Keratinocyte (primary cell): Measurements from ENCODE around the gene PRIMA1. TPM values are rescaled to one million over a fixed set of nuclear protein-coding genes. Genes with fewer than 3 reads are reported as not detected.

Experiments
- DNase-seq: peaks from one replicate; pipeline ENCODE4 v3.0.0-alpha.2; 2011; ENCODE audit warnings: low read depth, missing footprints, low spot score
- FAIRE-seq: peaks from 2 replicates; lab custom pipeline; 2011; peaks lifted over from hg19 to GRCh38; lab: Jason Lieb, UNC
- H2AFZ ChIP-seq: 2 replicates; pipeline ENCODE4 v1.6.0; 2012; ENCODE audit warnings: low read length, control low read depth, inconsistent platforms; ENCODE audit not compliant: control insufficient read depth
- H3K27ac ChIP-seq: 2 replicates; pipeline ENCODE4 v1.5.1; 2011; ENCODE audit warnings: low read length; ENCODE audit not compliant: control insufficient read depth, insufficient read depth
- H3K27me3 ChIP-seq: 3 replicates; pipeline ENCODE4 v1.6.0; 2011; ENCODE audit warnings: low read length; ENCODE audit not compliant: control insufficient read depth, insufficient read depth; ENCODE audit errors: extremely low read depth
- H3K36me3 ChIP-seq, 2 experiments: 2 replicates in 1 of 2; 3 replicates in 1 of 2; pipeline ENCODE4 v1.5.1; 2011; ENCODE audit warnings: low read length in 2 of 2, mild to moderate bottlenecking in 1 of 2; ENCODE audit not compliant: control insufficient read depth in 2 of 2, insufficient read depth in 2 of 2; ENCODE audit errors: extremely low read depth in 1 of 2
- H3K4me1 ChIP-seq: 3 replicates; pipeline ENCODE4 v1.5.1; 2011; ENCODE audit warnings: low read length; ENCODE audit not compliant: control insufficient read depth, insufficient read depth; ENCODE audit errors: extremely low read depth
- H3K4me2 ChIP-seq: 3 replicates; pipeline ENCODE4 v1.6.0; 2011; ENCODE audit warnings: low read depth, low read length; ENCODE audit not compliant: control insufficient read depth, insufficient read depth; ENCODE audit errors: extremely low read depth
- H3K4me3 ChIP-seq, 3 experiments: fragments of 200-600 bp in 1 of 3; sonication (generic) in 1 of 3; 2 replicates in 2 of 3; 3 replicates in 1 of 3; pipeline ENCODE4 v1.5.1; 2011 to 2016; ENCODE audit warnings: low read length in 3 of 3, mild to moderate bottlenecking in 3 of 3, control low read depth in 2 of 3, inconsistent platforms in 1 of 3, low read depth in 1 of 3, mixed read lengths in 1 of 3, mixed run types in 1 of 3, moderate library complexity in 1 of 3; ENCODE audit not compliant: control insufficient read depth in 2 of 3, insufficient read depth in 2 of 3; ENCODE audit errors: extremely low read depth in 1 of 3
- H3K79me2 ChIP-seq: 2 replicates; pipeline ENCODE4 v1.6.0; 2012; ENCODE audit warnings: low read length; ENCODE audit not compliant: control insufficient read depth, insufficient read depth
- H3K9ac ChIP-seq: 3 replicates; pipeline ENCODE4 v1.6.0; 2011; ENCODE audit warnings: low read length; ENCODE audit not compliant: control insufficient read depth, insufficient read depth; ENCODE audit errors: extremely low read depth
- H3K9me1 ChIP-seq: 3 replicates; pipeline ENCODE4 v1.6.0; 2011; ENCODE audit warnings: low read length; ENCODE audit not compliant: control insufficient read depth, insufficient read depth; ENCODE audit errors: extremely low read depth
- H3K9me3 ChIP-seq: 2 replicates; pipeline ENCODE4 v1.5.1; 2012; ENCODE audit warnings: low read depth, low read length; ENCODE audit not compliant: control insufficient read depth
- H4K20me1 ChIP-seq: 3 replicates; pipeline ENCODE4 v1.6.0; 2011; ENCODE audit warnings: low read length; ENCODE audit not compliant: control insufficient read depth, insufficient read depth; ENCODE audit errors: extremely low read depth
- EZH2 ChIP-seq: IDR thresholded peaks from one replicate; pipeline ENCODE4 v1.6.1; 2012; ENCODE audit warnings: inconsistent platforms, mild to moderate bottlenecking, low read length, moderate library complexity
- dilution Hi-C: fragments of 300-500 bp; cut with MboI; formaldehyde crosslinking; loops from one replicate; pipeline ENCODE4 v1.7.0; 2020; ENCODE audit warnings: low sequenced_read_pairs; ENCODE audit not compliant: extremely low pct_ligation_motif_present
- polyA plus RNA-seq, 5 experiments: library from polyadenylated mRNA; depleted of rRNA in 3 of 5; stranded (reverse) in 3 of 5; stranded (forward) in 1 of 5; unstranded in 1 of 5; fragments of >200 nt; gene quantifications; 1 replicate in 1 of 5; 2 replicates in 3 of 5; 3 replicates in 1 of 5; pipeline versions ENCODE4 v1.2.1 to v1.2.3, GENCODE V29; 2011 to 2012; ENCODE audit warnings: missing spikeins in 2 of 5, low read depth in 1 of 5, low replicate concordance in 1 of 5
- TF ChIP-seq, protein P1 (sequence below), 3 experiments: IDR thresholded peaks in 1 of 3; conservative IDR thresholded peaks in 1 of 3; optimal IDR thresholded peaks in 1 of 3; 2 replicates in 2 of 3; 3 replicates in 1 of 3; pipeline versions ENCODE3 to v1.5.1; 2011; ENCODE audit warnings: low read length in 3 of 3, mild to moderate bottlenecking in 3 of 3, moderate library complexity in 2 of 3, control low read depth in 1 of 3, inconsistent platforms in 1 of 3; ENCODE audit not compliant: insufficient read depth in 2 of 3; ENCODE audit errors: extremely low read depth in 1 of 3

PRIMA1 gene
- polyA plus RNA-seq, 1 donor (not counting 4 experiments of a cell fraction or from before 2014, with no cell fraction given): not detected

DNA sequence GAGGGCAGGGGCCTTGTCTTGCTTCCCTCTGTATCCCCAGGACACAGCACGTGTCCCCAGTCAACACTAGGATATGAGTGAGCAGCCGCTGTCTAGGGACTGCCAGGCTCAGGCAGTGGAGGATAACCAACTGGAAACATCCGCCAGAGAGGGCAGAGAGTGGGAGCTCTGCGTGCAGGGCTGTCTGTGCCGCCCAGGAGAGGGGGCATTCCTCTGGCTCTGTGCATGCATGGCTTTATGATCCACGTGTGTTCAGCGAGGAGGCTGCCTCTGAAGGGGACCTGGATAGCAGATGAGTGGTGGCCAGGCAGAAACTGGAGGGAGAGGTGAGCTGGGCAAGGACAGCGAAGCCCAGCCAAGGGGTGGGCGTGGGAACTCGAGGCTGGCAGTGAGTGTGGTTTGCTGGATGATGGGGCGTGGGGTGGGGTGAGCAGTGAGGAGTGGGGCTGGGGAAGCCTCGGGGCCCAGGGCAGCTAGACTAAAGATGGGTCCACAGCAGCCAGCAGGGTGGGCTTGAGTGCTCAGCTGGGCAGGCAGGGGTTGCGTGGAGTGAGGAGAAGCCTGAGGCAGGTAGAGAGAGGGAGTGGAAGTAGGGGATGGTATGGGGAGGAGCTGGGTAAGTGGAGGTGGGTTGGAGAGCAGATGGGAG is 72.9 kb downstream of the PRIMA1 start:
- no peak overlapping the region for H2AFZ ChIP-seq
- H4K20me1 ChIP-seq: no peaks in the 10 kb centered on the region
- DNase-seq (no peak), FAIRE-seq (no peak)
- dilution Hi-C loops: no loop called here
- no peak overlapping the region for H3K4me2 ChIP-seq
- no peaks in the 10 kb centered on the region for H3K9me3 ChIP-seq
- H3K27me3 ChIP-seq: no peaks in the 10 kb centered on the region
- no peaks in the 10 kb centered on the region for H3K9me1 ChIP-seq
- TF ChIP-seq, protein P1, sequence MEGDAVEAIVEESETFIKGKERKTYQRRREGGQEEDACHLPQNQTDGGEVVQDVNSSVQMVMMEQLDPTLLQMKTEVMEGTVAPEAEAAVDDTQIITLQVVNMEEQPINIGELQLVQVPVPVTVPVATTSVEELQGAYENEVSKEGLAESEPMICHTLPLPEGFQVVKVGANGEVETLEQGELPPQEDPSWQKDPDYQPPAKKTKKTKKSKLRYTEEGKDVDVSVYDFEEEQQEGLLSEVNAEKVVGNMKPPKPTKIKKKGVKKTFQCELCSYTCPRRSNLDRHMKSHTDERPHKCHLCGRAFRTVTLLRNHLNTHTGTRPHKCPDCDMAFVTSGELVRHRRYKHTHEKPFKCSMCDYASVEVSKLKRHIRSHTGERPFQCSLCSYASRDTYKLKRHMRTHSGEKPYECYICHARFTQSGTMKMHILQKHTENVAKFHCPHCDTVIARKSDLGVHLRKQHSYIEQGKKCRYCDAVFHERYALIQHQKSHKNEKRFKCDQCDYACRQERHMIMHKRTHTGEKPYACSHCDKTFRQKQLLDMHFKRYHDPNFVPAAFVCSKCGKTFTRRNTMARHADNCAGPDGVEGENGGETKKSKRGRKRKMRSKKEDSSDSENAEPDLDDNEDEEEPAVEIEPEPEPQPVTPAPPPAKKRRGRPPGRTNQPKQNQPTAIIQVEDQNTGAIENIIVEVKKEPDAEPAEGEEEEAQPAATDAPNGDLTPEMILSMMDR (optimal IDR thresholded peaks at IDR 0.05 in 1 of 3, IDR thresholded peaks at IDR 0.05 in 1 of 3, conservative IDR thresholded peaks at IDR 0.05 in 1 of 3; ENCODE audit: extremely low read depth in 1 of 3, insufficient read depth in 2 of 3, low read length in 3 of 3): no peak
- TF ChIP-seq EZH2: no peak
- no peaks in the 10 kb centered on the region for H3K4me1 ChIP-seq
- no peaks in the 10 kb centered on the region for H3K36me3 ChIP-seq
- no peak overlapping the region for H3K27ac ChIP-seq
- no peak overlapping the region for H3K9ac ChIP-seq
- no peaks in the 10 kb centered on the region for H3K79me2 ChIP-seq
- no peak overlapping the region for H3K4me3 ChIP-seq

DNA sequence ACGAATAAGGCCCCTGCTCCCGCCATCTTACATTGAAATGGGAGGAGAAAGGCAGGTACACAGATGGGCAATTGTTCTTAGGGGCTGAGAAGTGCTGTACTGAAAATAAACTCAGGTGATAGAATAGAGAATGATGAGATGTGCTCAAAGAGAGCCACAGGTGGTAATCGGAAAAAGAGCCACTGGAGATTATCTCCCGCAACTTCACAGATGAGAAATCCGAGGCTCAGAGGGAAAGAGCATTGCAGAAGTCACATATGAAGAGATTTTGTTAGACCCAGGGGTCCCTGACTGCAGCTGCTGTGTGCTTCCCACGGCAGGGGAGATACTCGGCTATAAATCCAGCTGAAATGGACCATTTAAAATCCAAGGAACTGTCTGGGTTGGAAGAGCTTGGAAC is 73.7 kb downstream of the PRIMA1 start:
- TF ChIP-seq EZH2: no peak
- TF ChIP-seq, protein P1 (optimal IDR thresholded peaks at IDR 0.05 in 1 of 3, IDR thresholded peaks at IDR 0.05 in 1 of 3, conservative IDR thresholded peaks at IDR 0.05 in 1 of 3; ENCODE audit: extremely low read depth in 1 of 3, insufficient read depth in 2 of 3, low read length in 3 of 3): no peak
- FAIRE-seq: no peak
- dilution Hi-C loops: no loop called here

More for the DNA sequence above, 73.7 kb downstream of the PRIMA1 start:
- Histone ChIP-seq H3K4me3 (no peak overlapping the region), H3K79me2 (no peaks in the 10 kb centered on the region), H3K9me1 (no peaks in the 10 kb centered on the region), H3K36me3 (no peaks in the 10 kb centered on the region), H4K20me1 (no peaks in the 10 kb centered on the region), H3K9me3 (no peaks in the 10 kb centered on the region), H3K9ac (no peak overlapping the region), H2AFZ (no peak overlapping the region), H3K27ac (no peak overlapping the region), H3K4me1 (no peaks in the 10 kb centered on the region), H3K27me3 (no peaks in the 10 kb centered on the region), H3K4me2 (no peak overlapping the region)
- no peak for DNase-seq
